ENCODE data around the gene NOTCH4.

- TF ChIP-seq TCF12 (IDR thresholded peaks at IDR 0.05; ENCODE audit: low read depth) = no peak
- TF ChIP-seq YY1 (IDR thresholded peaks at IDR 0.05; ENCODE audit: low read depth) = no peak
- TF ChIP-seq, protein P1, sequence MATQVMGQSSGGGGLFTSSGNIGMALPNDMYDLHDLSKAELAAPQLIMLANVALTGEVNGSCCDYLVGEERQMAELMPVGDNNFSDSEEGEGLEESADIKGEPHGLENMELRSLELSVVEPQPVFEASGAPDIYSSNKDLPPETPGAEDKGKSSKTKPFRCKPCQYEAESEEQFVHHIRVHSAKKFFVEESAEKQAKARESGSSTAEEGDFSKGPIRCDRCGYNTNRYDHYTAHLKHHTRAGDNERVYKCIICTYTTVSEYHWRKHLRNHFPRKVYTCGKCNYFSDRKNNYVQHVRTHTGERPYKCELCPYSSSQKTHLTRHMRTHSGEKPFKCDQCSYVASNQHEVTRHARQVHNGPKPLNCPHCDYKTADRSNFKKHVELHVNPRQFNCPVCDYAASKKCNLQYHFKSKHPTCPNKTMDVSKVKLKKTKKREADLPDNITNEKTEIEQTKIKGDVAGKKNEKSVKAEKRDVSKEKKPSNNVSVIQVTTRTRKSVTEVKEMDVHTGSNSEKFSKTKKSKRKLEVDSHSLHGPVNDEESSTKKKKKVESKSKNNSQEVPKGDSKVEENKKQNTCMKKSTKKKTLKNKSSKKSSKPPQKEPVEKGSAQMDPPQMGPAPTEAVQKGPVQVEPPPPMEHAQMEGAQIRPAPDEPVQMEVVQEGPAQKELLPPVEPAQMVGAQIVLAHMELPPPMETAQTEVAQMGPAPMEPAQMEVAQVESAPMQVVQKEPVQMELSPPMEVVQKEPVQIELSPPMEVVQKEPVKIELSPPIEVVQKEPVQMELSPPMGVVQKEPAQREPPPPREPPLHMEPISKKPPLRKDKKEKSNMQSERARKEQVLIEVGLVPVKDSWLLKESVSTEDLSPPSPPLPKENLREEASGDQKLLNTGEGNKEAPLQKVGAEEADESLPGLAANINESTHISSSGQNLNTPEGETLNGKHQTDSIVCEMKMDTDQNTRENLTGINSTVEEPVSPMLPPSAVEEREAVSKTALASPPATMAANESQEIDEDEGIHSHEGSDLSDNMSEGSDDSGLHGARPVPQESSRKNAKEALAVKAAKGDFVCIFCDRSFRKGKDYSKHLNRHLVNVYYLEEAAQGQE (IDR thresholded peaks at IDR 0.05; ENCODE audit: low read depth) = no peak
- TF ChIP-seq TEAD4 (IDR thresholded peaks at IDR 0.05) = no peak
- no peak for TF ChIP-seq RAD21 (IDR thresholded peaks at IDR 0.05; ENCODE audit: low read depth)
- TF ChIP-seq EP300 (IDR thresholded peaks at IDR 0.05; ENCODE audit: borderline replicate concordance) = no peak
- TF ChIP-seq, protein P2, sequence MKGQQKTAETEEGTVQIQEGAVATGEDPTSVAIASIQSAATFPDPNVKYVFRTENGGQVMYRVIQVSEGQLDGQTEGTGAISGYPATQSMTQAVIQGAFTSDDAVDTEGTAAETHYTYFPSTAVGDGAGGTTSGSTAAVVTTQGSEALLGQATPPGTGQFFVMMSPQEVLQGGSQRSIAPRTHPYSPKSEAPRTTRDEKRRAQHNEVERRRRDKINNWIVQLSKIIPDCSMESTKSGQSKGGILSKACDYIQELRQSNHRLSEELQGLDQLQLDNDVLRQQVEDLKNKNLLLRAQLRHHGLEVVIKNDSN (IDR thresholded peaks at IDR 0.05) = no peak
- TF ChIP-seq, protein P3, sequence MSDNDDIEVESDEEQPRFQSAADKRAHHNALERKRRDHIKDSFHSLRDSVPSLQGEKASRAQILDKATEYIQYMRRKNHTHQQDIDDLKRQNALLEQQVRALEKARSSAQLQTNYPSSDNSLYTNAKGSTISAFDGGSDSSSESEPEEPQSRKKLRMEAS (IDR thresholded peaks at IDR 0.05) = no peak
- TF ChIP-seq CREB1 (IDR thresholded peaks at IDR 0.05; ENCODE audit: low read depth) = no peak
- TF ChIP-seq CEBPB (IDR thresholded peaks at IDR 0.05) = no peak
- no peak for TF ChIP-seq ZBTB7A (IDR thresholded peaks at IDR 0.05; ENCODE audit: low read depth)
- no peak for TF ChIP-seq EGR1 (IDR thresholded peaks at IDR 0.05)
- no peak for TF ChIP-seq NFIC (IDR thresholded peaks at IDR 0.05)
- no peak for TF ChIP-seq TAF1 (IDR thresholded peaks at IDR 0.05; ENCODE audit: low read depth)
Observed at GRCh38 chr6:32214126-32214525, 9.7 kb downstream of the NOTCH4 start.
